ENCODE results near the gene MPP7.

Gene MPP7

GRCh38 chr10:28294809-28295208, 8.1 kb downstream of the MPP7 start:
- no peak overlapping the region for H3K4me2 ChIP-seq (ENCODE audit: low read depth, low read length, poor library complexity, severe bottlenecking)
- H3K9me3 ChIP-seq (ENCODE audit: insufficient read depth, low read depth, low read length) = no peaks in the 10 kb centered on the region
- H2AFZ ChIP-seq (ENCODE audit: low read length) = no peak overlapping the region
- H3K9me2 ChIP-seq (replicated peaks; ENCODE audit: low read depth, low read length) = no peaks in the 10 kb centered on the region
- H3K9ac ChIP-seq (ENCODE audit: low read depth, low read length, poor library complexity, severe bottlenecking) = no peak overlapping the region
- no peaks in the 10 kb centered on the region for H3K4me1 ChIP-seq (ENCODE audit: insufficient read depth, low read length, poor library complexity, severe bottlenecking)
- H3F3A ChIP-seq (ENCODE audit: low read depth) = no peaks in the 10 kb centered on the region
- no peak for TF ChIP-seq CTCF (conservative IDR thresholded peaks at IDR 0.05; ENCODE audit: low read length)
- no peaks in the 10 kb centered on the region for H3K27me3 ChIP-seq (ENCODE audit: insufficient read depth, low read length, poor library complexity, severe bottlenecking)
- H3K36me3 ChIP-seq (ENCODE audit: insufficient read depth, low read length) = no peaks in the 10 kb centered on the region
- no peak overlapping the region for H3K4me3 ChIP-seq (ENCODE audit: low read length, poor library complexity, severe bottlenecking)
- no peaks in the 10 kb centered on the region for H4K20me1 ChIP-seq (ENCODE audit: insufficient read depth, low read length, poor library complexity, severe bottlenecking)
- no peaks in the 10 kb centered on the region for H3K79me2 ChIP-seq (ENCODE audit: insufficient read depth, low read length)

GRCh38 chr10:28294169-28294532, 8.7 kb downstream of the MPP7 start:
- Histone ChIP-seq H3K9ac (ENCODE audit: low read depth, low read length, poor library complexity, severe bottlenecking) (no peak overlapping the region), H4K20me1 (ENCODE audit: insufficient read depth, low read length, poor library complexity, severe bottlenecking) (no peaks in the 10 kb centered on the region), H3K9me3 (ENCODE audit: insufficient read depth, low read depth, low read length) (no peaks in the 10 kb centered on the region), H3K4me2 (ENCODE audit: low read depth, low read length, poor library complexity, severe bottlenecking) (no peak overlapping the region), H3K9me2 (replicated peaks; ENCODE audit: low read depth, low read length) (no peaks in the 10 kb centered on the region), H3K4me1 (ENCODE audit: insufficient read depth, low read length, poor library complexity, severe bottlenecking) (no peaks in the 10 kb centered on the region), H3K27me3 (ENCODE audit: insufficient read depth, low read length, poor library complexity, severe bottlenecking) (no peaks in the 10 kb centered on the region), H3K79me2 (ENCODE audit: insufficient read depth, low read length) (no peaks in the 10 kb centered on the region), H3F3A (ENCODE audit: low read depth) (no peaks in the 10 kb centered on the region), H3K4me3 (ENCODE audit: low read length, poor library complexity, severe bottlenecking) (no peak overlapping the region), H2AFZ (ENCODE audit: low read length) (no peak overlapping the region), H3K36me3 (ENCODE audit: insufficient read depth, low read length) (no peaks in the 10 kb centered on the region)
- TF ChIP-seq EZH2phosphoT487 (IDR thresholded peaks at IDR 0.05; ENCODE audit: borderline replicate concordance) = no peak

- H3K36me3 ChIP-seq (ENCODE audit: insufficient read depth, low read length) = no peaks in the 10 kb centered on the region
- H3K27me3 ChIP-seq (ENCODE audit: insufficient read depth, low read length, poor library complexity, severe bottlenecking) = no peaks in the 10 kb centered on the region
- no peaks in the 10 kb centered on the region for H3K9me3 ChIP-seq (ENCODE audit: insufficient read depth, low read depth, low read length)
- H3K4me2 ChIP-seq (ENCODE audit: low read depth, low read length, poor library complexity, severe bottlenecking) = no peak overlapping the region
- H3K9me2 ChIP-seq (replicated peaks; ENCODE audit: low read depth, low read length) = no peaks in the 10 kb centered on the region
- H3K4me1 ChIP-seq (ENCODE audit: insufficient read depth, low read length, poor library complexity, severe bottlenecking) = no peaks in the 10 kb centered on the region
- H4K20me1 ChIP-seq (ENCODE audit: insufficient read depth, low read length, poor library complexity, severe bottlenecking) = no peaks in the 10 kb centered on the region
- no peak overlapping the region for H3K9ac ChIP-seq (ENCODE audit: low read depth, low read length, poor library complexity, severe bottlenecking)
- no peaks in the 10 kb centered on the region for H3K79me2 ChIP-seq (ENCODE audit: insufficient read depth, low read length)
- H3F3A ChIP-seq (ENCODE audit: low read depth) = no peaks in the 10 kb centered on the region
- no peak overlapping the region for H2AFZ ChIP-seq (ENCODE audit: low read length)
- H3K4me3 ChIP-seq (ENCODE audit: low read length, poor library complexity, severe bottlenecking) = no peak overlapping the region
- TF ChIP-seq EZH2phosphoT487 (IDR thresholded peaks at IDR 0.05; ENCODE audit: borderline replicate concordance) (no peak), CTCF (conservative IDR thresholded peaks at IDR 0.05; ENCODE audit: low read length) (no peak)
These were observed 9.4 kb downstream of the MPP7 start for GRCh38 chr10:28293236-28294168.

- Histone ChIP-seq H3K27me3 (ENCODE audit: insufficient read depth, low read length, poor library complexity, severe bottlenecking) (no peaks in the 10 kb centered on the region), H3K4me3 (ENCODE audit: low read length, poor library complexity, severe bottlenecking) (no peak overlapping the region), H2AFZ (ENCODE audit: low read length) (no peak overlapping the region), H4K20me1 (ENCODE audit: insufficient read depth, low read length, poor library complexity, severe bottlenecking) (no peaks in the 10 kb centered on the region), H3K79me2 (ENCODE audit: insufficient read depth, low read length) (no peaks in the 10 kb centered on the region), H3F3A (ENCODE audit: low read depth) (no peaks in the 10 kb centered on the region), H3K36me3 (ENCODE audit: insufficient read depth, low read length) (no peaks in the 10 kb centered on the region), H3K4me2 (ENCODE audit: low read depth, low read length, poor library complexity, severe bottlenecking) (no peak overlapping the region), H3K9me3 (ENCODE audit: insufficient read depth, low read depth, low read length) (no peaks in the 10 kb centered on the region), H3K9ac (ENCODE audit: low read depth, low read length, poor library complexity, severe bottlenecking) (no peak overlapping the region), H3K9me2 (replicated peaks; ENCODE audit: low read depth, low read length) (no peaks in the 10 kb centered on the region), H3K4me1 (ENCODE audit: insufficient read depth, low read length, poor library complexity, severe bottlenecking) (no peaks in the 10 kb centered on the region)
- TF ChIP-seq EZH2phosphoT487 (IDR thresholded peaks at IDR 0.05; ENCODE audit: borderline replicate concordance) (no peak), CTCF (conservative IDR thresholded peaks at IDR 0.05; ENCODE audit: low read length) (no peak)
These were observed 11.0 kb downstream of the MPP7 start for GRCh38 chr10:28291881-28292297.
